Astrocyte (in vitro differentiated cells and primary cell): Measurements from ENCODE around the gene PDGFD. TPM values are rescaled to one million over a fixed set of nuclear protein-coding genes. Genes with fewer than 3 reads are reported as not detected.

Experiments
- DNase-seq: peaks from one replicate; pipeline ENCODE4 v3.0.0-alpha.2; 2010; ENCODE audit warnings: low read depth
- FAIRE-seq: peaks from 2 replicates; lab custom pipeline; 2011; peaks lifted over from hg19 to GRCh38; lab: Jason Lieb, UNC
- H2AFZ ChIP-seq: 2 replicates; pipeline ENCODE4 v1.6.0; 2012; ENCODE audit warnings: low read depth, low read length, inconsistent platforms
- H3K27ac ChIP-seq: 2 replicates; pipeline ENCODE4 v1.5.1; 2011; ENCODE audit warnings: low read depth, low read length, inconsistent platforms
- H3K27me3 ChIP-seq: 2 replicates; pipeline ENCODE4 v1.6.0; 2011; ENCODE audit warnings: low read length, inconsistent platforms; ENCODE audit not compliant: insufficient read depth
- H3K36me3 ChIP-seq: 2 replicates; pipeline ENCODE4 v1.5.1; 2011; ENCODE audit warnings: low read length, inconsistent platforms; ENCODE audit not compliant: insufficient read depth
- H3K4me1 ChIP-seq: 2 replicates; pipeline ENCODE4 v1.5.1; 2011; ENCODE audit warnings: low read length, inconsistent platforms; ENCODE audit not compliant: insufficient read depth
- H3K4me2 ChIP-seq: 2 replicates; pipeline ENCODE4 v1.6.0; 2012; ENCODE audit warnings: low read length, inconsistent platforms
- H3K4me3 ChIP-seq: 2 replicates; pipeline ENCODE4 v1.5.1; 2011; ENCODE audit warnings: low read depth, mild to moderate bottlenecking, low read length, inconsistent platforms; ENCODE audit not compliant: insufficient read depth
- H3K79me2 ChIP-seq: 2 replicates; pipeline ENCODE4 v1.6.0; 2012; ENCODE audit warnings: mild to moderate bottlenecking, low read length, inconsistent platforms; ENCODE audit not compliant: insufficient read depth
- H3K9ac ChIP-seq: 2 replicates; pipeline ENCODE4 v1.6.0; 2012; ENCODE audit warnings: mild to moderate bottlenecking, low read length, inconsistent platforms
- H3K9me3 ChIP-seq: 2 replicates; pipeline ENCODE4 v1.5.1; 2012; ENCODE audit warnings: low read depth, mild to moderate bottlenecking, low read length, inconsistent platforms; ENCODE audit not compliant: insufficient read depth
- H4K20me1 ChIP-seq: 2 replicates; pipeline ENCODE4 v1.6.0; 2012; ENCODE audit warnings: low read length, inconsistent platforms; ENCODE audit not compliant: insufficient read depth
- H3K27ac Mint-ChIP-seq: one replicate; pipeline ENCODE4 v1.8.0; 2021; ENCODE audit warnings: mild to moderate bottlenecking, mixed read lengths; ENCODE audit not compliant: unreplicated experiment
- H3K27me3 Mint-ChIP-seq: one replicate; pipeline ENCODE4 v1.8.0; 2021; ENCODE audit warnings: low read depth, mixed read lengths; ENCODE audit not compliant: unreplicated experiment
- H3K36me3 Mint-ChIP-seq: one replicate; pipeline ENCODE4 v1.8.0; 2021; ENCODE audit warnings: low read depth, mixed read lengths; ENCODE audit not compliant: unreplicated experiment
- H3K4me1 Mint-ChIP-seq: one replicate; pipeline ENCODE4 v1.8.0; 2021; ENCODE audit warnings: low read depth, mixed read lengths; ENCODE audit not compliant: unreplicated experiment
- H3K4me3 Mint-ChIP-seq: one replicate; pipeline ENCODE4 v1.8.0; 2021; ENCODE audit warnings: mild to moderate bottlenecking, moderate library complexity, mixed read lengths; ENCODE audit not compliant: unreplicated experiment
- H3K9me3 Mint-ChIP-seq: one replicate; pipeline ENCODE4 v1.8.0; 2021; ENCODE audit warnings: mild to moderate bottlenecking, mixed read lengths; ENCODE audit not compliant: unreplicated experiment
- EZH2 ChIP-seq: IDR thresholded peaks from 2 replicates; pipeline ENCODE4 v1.6.1; 2012; ENCODE audit warnings: mild to moderate bottlenecking, low read length, inconsistent platforms; ENCODE audit not compliant: insufficient read depth
- total RNA-seq: library from RNA; stranded (reverse); gene quantifications from 2 replicates; pipeline ENCODE4 v1.2.1, GENCODE V29; 2021
- TF ChIP-seq, protein P1 (sequence below): IDR thresholded peaks from 2 replicates; pipeline ENCODE4 v1.5.1; 2011; ENCODE audit warnings: low read depth, mild to moderate bottlenecking, inconsistent platforms, low read length, moderate library complexity; ENCODE audit not compliant: insufficient read depth

Gene PDGFD
- total RNA-seq, 1 donor from 2014 or later = 2.6 TPM

DNA sequence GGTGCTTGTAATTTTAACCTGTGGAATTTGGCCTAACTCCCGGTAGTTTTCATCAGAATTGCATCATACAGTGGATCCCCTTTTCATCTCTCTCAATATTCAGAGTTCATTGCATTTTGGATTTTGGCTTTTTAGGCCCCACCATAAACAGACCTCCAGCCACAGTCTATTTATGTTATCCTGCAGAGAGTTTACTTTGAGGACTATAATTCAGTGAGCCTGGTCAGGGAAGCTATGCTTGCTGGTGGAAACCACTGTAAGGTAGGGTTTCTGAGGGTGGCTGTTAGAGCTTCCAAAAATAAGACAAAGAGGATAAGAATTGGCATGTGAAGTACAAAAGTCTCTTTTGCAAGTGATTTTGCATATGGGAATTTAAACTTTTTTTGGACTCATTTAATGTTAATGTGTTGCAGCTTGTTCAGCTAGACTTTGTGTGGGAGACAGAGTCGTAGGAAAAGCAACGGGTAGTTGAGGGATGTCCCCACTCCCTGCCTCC, 162.3 kb downstream of the PDGFD start:
- Histone ChIP-seq H3K27ac (no peak overlapping the region), H4K20me1 (no peaks in the 10 kb centered on the region), H2AFZ (no peak overlapping the region), H3K9ac (no peak overlapping the region), H3K36me3 (no peaks in the 10 kb centered on the region), H3K27me3 (no peaks in the 10 kb centered on the region), H3K9me3 (no peaks in the 10 kb centered on the region), H3K4me1 (no peaks in the 10 kb centered on the region), H3K4me2 (no peak overlapping the region), H3K4me3 (no peak overlapping the region), H3K79me2 (no peaks in the 10 kb centered on the region)
- no peak overlapping the region for H3K4me3 Mint-ChIP-seq
- DNase-seq = peak; percentile 52
- FAIRE-seq = no peak
- no peaks in the 10 kb centered on the region for H3K9me3 Mint-ChIP-seq
- H3K36me3 Mint-ChIP-seq = no peaks in the 10 kb centered on the region
- no peaks in the 10 kb centered on the region for H3K27me3 Mint-ChIP-seq
- TF ChIP-seq, protein P1, sequence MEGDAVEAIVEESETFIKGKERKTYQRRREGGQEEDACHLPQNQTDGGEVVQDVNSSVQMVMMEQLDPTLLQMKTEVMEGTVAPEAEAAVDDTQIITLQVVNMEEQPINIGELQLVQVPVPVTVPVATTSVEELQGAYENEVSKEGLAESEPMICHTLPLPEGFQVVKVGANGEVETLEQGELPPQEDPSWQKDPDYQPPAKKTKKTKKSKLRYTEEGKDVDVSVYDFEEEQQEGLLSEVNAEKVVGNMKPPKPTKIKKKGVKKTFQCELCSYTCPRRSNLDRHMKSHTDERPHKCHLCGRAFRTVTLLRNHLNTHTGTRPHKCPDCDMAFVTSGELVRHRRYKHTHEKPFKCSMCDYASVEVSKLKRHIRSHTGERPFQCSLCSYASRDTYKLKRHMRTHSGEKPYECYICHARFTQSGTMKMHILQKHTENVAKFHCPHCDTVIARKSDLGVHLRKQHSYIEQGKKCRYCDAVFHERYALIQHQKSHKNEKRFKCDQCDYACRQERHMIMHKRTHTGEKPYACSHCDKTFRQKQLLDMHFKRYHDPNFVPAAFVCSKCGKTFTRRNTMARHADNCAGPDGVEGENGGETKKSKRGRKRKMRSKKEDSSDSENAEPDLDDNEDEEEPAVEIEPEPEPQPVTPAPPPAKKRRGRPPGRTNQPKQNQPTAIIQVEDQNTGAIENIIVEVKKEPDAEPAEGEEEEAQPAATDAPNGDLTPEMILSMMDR = no peak
- TF ChIP-seq EZH2 = no peak
- no peak overlapping the region for H3K27ac Mint-ChIP-seq
- H3K4me1 Mint-ChIP-seq = peaks cover 9% of the 10 kb centered on the region

DNA sequence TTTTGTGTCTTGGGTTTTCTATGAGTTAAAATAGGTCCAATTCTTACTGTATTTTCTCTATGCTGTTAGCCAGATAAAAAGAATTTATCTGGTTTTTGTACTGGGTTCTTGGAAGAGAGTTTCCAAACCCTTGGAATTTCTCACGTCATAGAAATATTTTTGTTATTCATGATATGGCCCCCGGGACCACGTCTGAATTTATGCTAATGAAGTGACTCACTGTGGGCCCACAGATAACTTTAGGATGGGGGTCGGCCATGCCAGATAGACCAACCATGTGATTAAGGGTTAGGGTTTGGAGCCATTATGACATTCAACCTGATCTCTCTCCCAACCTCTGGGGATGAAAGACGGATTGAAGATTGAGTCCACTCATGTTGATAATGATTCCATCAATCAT, 163.1 kb downstream of the PDGFD start:
- H3K4me2 ChIP-seq = no peak overlapping the region
- H4K20me1 ChIP-seq = no peaks in the 10 kb centered on the region
- H3K9me3 ChIP-seq = no peaks in the 10 kb centered on the region
- DNase-seq (peak; percentile 77), FAIRE-seq (peak; percentile 52)
- H3K27me3 ChIP-seq = no peaks in the 10 kb centered on the region
- no peak overlapping the region for H3K9ac ChIP-seq
- Mint-ChIP-seq H3K4me3 (no peak overlapping the region), H3K27me3 (no peaks in the 10 kb centered on the region), H3K9me3 (no peaks in the 10 kb centered on the region), H3K4me1 (peaks cover 9% of the 10 kb centered on the region), H3K36me3 (no peaks in the 10 kb centered on the region), H3K27ac (no peak overlapping the region)
- H3K4me3 ChIP-seq = no peak overlapping the region
- H3K36me3 ChIP-seq = no peaks in the 10 kb centered on the region
- TF ChIP-seq, protein P1 = no peak
- TF ChIP-seq EZH2 = no peak
- no peaks in the 10 kb centered on the region for H3K4me1 ChIP-seq
- H2AFZ ChIP-seq = no peak overlapping the region
- H3K79me2 ChIP-seq = no peaks in the 10 kb centered on the region
- no peak overlapping the region for H3K27ac ChIP-seq

DNA sequence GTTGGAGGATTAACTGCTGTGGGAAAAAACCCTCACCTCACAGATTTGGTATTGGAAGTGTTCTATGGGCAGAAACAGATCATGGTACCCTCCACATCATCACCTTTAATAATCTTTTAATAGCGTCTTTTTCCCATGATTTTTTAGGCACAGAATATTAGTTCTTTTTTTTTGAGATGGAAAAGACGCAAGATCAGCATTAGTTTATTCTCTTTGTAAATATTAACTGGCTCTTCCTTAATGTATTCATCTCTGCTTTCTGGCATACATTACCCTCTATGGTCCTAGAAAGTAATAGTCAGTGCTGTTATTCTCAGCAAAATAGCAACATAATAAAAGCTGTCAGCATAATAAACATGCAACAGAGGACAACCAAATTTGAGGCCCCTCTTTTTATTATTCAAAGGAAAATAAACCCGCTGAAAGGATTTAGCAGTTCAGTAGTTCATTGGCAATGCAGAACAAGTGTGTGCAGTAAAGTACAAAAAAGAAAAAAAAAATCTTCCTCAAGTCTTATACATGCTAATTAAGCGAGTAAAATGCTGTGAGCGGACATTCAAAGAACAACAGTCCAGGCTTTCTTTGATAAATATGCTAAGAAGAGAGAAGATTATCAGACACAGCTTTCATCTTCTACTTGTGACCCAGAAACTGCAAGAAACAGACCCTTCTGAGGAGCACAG, 165.0 kb downstream of the PDGFD start:
- Mint-ChIP-seq H3K4me1 (peaks cover 9% of the 10 kb centered on the region), H3K36me3 (no peaks in the 10 kb centered on the region), H3K27ac (no peak overlapping the region), H3K9me3 (no peaks in the 10 kb centered on the region), H3K27me3 (no peaks in the 10 kb centered on the region), H3K4me3 (no peak overlapping the region)
- no peak for DNase-seq
- no peaks in the 10 kb centered on the region for H3K36me3 ChIP-seq
- no peaks in the 10 kb centered on the region for H3K79me2 ChIP-seq
- H2AFZ ChIP-seq = no peak overlapping the region
- no peaks in the 10 kb centered on the region for H3K4me1 ChIP-seq
- no peak for FAIRE-seq
- H4K20me1 ChIP-seq = no peaks in the 10 kb centered on the region
- H3K9ac ChIP-seq = no peak overlapping the region
- no peaks in the 10 kb centered on the region for H3K27me3 ChIP-seq
- no peaks in the 10 kb centered on the region for H3K9me3 ChIP-seq
- no peak overlapping the region for H3K4me3 ChIP-seq
- no peak overlapping the region for H3K4me2 ChIP-seq
- TF ChIP-seq, protein P1 = no peak
- no peak for TF ChIP-seq EZH2
- H3K27ac ChIP-seq = no peak overlapping the region
